ENCODE data around the gene TSEN34. TPM values are rescaled to one million over a fixed set of nuclear protein-coding genes. Genes with fewer than 3 reads are reported as not detected.
"Not testable (repeated sequence)": the region's sequence is repeated elsewhere in the genome, so short reads cannot be mapped to it uniquely, and the experiment has no call there.

The TSEN34 gene
- polyA plus RNA-seq, 1 of the 3 experiments (the other 2 are of a cell fraction) = 82.1 TPM

DNA sequence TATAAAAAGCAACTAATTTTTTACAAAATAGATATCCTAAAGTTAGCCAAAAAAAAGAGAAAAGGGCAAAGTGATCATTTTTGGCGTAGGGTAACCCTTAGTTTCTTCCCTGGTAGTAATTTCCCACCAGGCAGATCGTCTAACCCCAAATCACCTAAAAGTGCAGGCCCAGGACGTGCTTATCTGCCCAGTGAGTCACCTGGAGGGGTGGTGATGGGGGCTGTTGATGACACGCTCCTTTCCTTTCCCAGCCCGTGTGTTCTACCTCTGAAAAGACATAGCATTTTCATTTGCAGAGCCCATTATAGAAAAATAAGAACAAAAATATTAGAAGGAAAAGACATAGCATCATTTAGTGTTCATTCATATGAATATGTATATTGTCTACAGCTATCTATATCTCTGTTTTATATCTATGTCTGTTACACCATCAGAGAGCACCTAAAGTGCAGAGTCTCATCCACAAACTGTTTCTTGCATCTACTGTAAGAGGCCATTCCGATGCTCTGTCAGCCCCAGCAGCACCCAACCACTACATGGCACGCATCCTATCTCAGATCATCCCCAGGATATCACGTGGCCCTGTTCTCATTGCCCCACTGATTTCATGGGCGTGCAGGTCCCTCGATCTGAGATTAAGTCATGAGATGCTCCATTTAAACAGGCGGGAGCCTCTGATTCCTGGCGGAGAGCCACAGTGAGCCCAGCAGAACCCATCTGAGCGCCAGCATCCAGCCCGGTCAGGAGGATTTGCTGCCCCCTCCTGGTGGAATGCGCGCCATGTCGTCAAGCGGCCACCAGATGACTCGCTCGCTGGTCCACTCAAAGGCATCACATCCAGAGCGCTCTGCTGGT is 40.2 kb downstream of the TSEN34 start (continued):
- TF ChIP-seq JUND (IDR thresholded peaks at IDR 0.05) (no peak), EP300 (IDR thresholded peaks at IDR 0.05; ENCODE audit: borderline replicate concordance in 1 of 2, low read depth in 1 of 2, low read length in 1 of 2) (no peak), SMC3 (IDR thresholded peaks at IDR 0.05; ENCODE audit: low read depth, low read length) (peak; percentile 80), POLR2AphosphoS5 (IDR thresholded peaks at IDR 0.05; ENCODE audit: low read depth, low read length) (no peak), RFX5 (IDR thresholded peaks at IDR 0.05; ENCODE audit: low read length) (no peak), FOXJ3 (CRISPR knock-in tag; IDR thresholded peaks at IDR 0.05) (no peak), EZH2phosphoT487 (IDR thresholded peaks at IDR 0.05; ENCODE audit: borderline replicate concordance, low read depth) (no peak), RAD21 (IDR thresholded peaks at IDR 0.05; ENCODE audit: low read length) (peak; percentile 91), RCOR1 (IDR thresholded peaks at IDR 0.05; ENCODE audit: low read length) (peak; percentile 52; the same call in 1 of the 2 replicates), MXI1 (IDR thresholded peaks at IDR 0.05; ENCODE audit: low read depth, low read length) (peak; percentile 76), TCF12 (IDR thresholded peaks at IDR 0.05) (no peak)
- TF ChIP-seq, protein P1, sequence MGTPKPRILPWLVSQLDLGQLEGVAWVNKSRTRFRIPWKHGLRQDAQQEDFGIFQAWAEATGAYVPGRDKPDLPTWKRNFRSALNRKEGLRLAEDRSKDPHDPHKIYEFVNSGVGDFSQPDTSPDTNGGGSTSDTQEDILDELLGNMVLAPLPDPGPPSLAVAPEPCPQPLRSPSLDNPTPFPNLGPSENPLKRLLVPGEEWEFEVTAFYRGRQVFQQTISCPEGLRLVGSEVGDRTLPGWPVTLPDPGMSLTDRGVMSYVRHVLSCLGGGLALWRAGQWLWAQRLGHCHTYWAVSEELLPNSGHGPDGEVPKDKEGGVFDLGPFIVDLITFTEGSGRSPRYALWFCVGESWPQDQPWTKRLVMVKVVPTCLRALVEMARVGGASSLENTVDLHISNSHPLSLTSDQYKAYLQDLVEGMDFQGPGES (IDR thresholded peaks at IDR 0.05; ENCODE audit: low read depth, low read length) = no peak

DNA sequence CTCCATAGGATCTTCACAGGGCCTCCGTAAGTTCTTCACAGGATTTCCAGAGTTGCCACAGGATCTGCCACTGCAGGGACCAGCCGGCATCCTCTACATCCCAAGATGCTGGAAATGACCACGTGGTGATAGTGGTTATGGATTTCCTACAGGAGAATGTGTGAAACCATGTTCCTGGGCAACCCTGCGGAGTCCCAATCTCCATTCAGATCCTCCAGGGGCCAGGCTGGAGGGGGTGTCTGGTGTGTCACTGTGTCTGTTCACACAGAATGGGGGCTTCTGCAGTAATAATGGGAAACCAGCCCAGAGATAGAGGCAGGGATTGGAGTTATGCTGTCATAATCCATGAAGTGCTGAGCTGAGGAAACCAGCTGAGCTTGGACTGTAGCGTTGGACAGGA is 42.8 kb downstream of the TSEN34 start:
- Histone ChIP-seq H3K9me3 (no peaks in the 10 kb centered on the region), H3K27ac (ENCODE audit: low read depth in 2 of 2, low read length in 1 of 2) (no peak overlapping the region), H3K4me3 (ENCODE audit: low read depth in 2 of 2, low read length in 1 of 2) (no peak overlapping the region), H3K36me3 (replicated peaks in 1 of 2; ENCODE audit: control insufficient read depth in 1 of 2, insufficient read depth in 2 of 2, low read length in 1 of 2) (no peaks in the 10 kb centered on the region), H3K9me2 (no peaks in the 10 kb centered on the region), H4K20me1 (ENCODE audit: insufficient read depth) (no peaks in the 10 kb centered on the region), H2AFZ (ENCODE audit: low read depth) (no peak overlapping the region), H3K4me2 (no peak overlapping the region), H3K79me2 (ENCODE audit: insufficient read depth) (no peaks in the 10 kb centered on the region), H3F3A (replicated peaks; ENCODE audit: insufficient read depth) (no peaks in the 10 kb centered on the region), H3K4me1 (ENCODE audit: control insufficient read depth in 1 of 2, insufficient read depth in 2 of 2, low read depth in 1 of 2, low read length in 1 of 2) (peaks cover 0 to 2% of the 10 kb centered on the region in 2 experiments; a peak in 1 of 4 replicates), H3K27me3 (ENCODE audit: insufficient read depth) (peaks cover 28% of the 10 kb centered on the region), H3K9ac (no peak overlapping the region)
- POLR2A ChIA-PET = no interaction called here
- CTCF ChIA-PET = interaction anchor here (0.8 kb wide), 1 partner anchor 66 kb away, joined by 3 read pairs; no protein-coding TSS in a partner anchor
- TF ChIP-seq RAD21 (IDR thresholded peaks at IDR 0.05; ENCODE audit: low read length) = no peak
- no peak for TF ChIP-seq MEF2A (IDR thresholded peaks at IDR 0.05; ENCODE audit: borderline replicate concordance, low read depth)
- TF ChIP-seq RFX5 (IDR thresholded peaks at IDR 0.05; ENCODE audit: low read length) = no peak
- no peak for DNase-seq
- WGBS (ENCODE audit: low lambda C conversion rate) = 12% methylated on average over 5 of the region's 5 CpGs

DNA sequence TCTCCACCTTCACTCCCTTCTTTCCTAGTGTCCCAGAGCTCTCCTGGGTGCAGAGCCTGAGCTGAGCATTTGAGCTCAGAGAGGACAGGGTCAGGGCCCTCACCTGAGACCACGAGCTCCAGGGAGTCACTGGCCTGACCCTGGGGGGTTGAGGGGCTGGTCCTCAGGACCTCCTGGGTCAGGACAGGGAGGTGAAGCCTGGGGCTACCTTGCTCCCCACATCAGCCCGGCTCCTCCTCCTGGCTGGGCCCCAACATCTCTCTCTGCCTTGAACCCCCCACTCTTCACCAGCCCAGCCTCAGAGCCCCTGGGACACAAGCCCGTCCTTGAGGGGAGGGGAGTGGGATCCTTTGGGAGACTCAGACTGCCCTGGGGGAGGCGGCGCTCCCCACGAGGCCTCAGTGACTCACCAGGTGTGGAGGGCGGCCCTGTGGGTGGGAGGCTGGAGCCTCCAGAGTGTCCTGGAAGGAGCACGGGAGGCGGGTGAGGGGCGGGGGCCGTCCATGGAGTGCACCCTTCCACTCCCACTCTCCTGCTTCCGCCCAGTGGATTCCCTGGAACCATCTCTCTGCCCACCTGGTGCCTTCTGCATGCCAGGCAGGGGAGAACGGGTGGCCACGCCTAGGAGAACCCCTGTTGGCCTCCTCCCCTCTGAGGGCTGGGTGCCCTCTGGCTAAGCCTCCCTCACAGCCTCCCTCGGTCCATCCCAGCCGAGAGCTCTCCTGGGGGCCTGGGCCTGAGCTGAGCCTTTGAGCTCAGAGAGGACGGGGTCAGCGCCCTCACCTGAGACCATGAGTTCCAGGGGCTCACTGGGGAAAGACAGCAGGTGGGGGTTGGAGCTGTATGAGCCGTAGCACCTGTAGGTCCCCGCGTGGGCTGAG is 48.6 kb downstream of the TSEN34 start:
- H3F3A ChIP-seq (replicated peaks; ENCODE audit: insufficient read depth); H3K4me2 ChIP-seq; H3K27ac ChIP-seq (ENCODE audit: low read depth in 2 of 2, low read length in 1 of 2); H4K20me1 ChIP-seq (ENCODE audit: insufficient read depth); H3K9me2 ChIP-seq; H3K4me3 ChIP-seq (ENCODE audit: low read depth in 2 of 2, low read length in 1 of 2); H3K36me3 ChIP-seq (replicated peaks in 1 of 2; ENCODE audit: control insufficient read depth in 1 of 2, insufficient read depth in 2 of 2, low read length in 1 of 2); H3K9me3 ChIP-seq; POLR2A ChIA-PET; DNase-seq; H3K79me2 ChIP-seq (ENCODE audit: insufficient read depth); H3K9ac ChIP-seq; CTCF ChIA-PET; H3K4me1 ChIP-seq (ENCODE audit: control insufficient read depth in 1 of 2, insufficient read depth in 2 of 2, low read depth in 1 of 2, low read length in 1 of 2); H2AFZ ChIP-seq (ENCODE audit: low read depth): not testable (repeated sequence)
- H3K27me3 ChIP-seq (ENCODE audit: insufficient read depth) = peaks cover 43% of the 10 kb centered on the region
- WGBS (ENCODE audit: low lambda C conversion rate) = 16% methylated on average over 7 of the region's 21 CpGs

- H4K20me1 ChIP-seq (ENCODE audit: insufficient read depth); H2AFZ ChIP-seq (ENCODE audit: low read depth); H3K4me1 ChIP-seq (ENCODE audit: control insufficient read depth in 1 of 2, insufficient read depth in 2 of 2, low read depth in 1 of 2, low read length in 1 of 2); H3K9ac ChIP-seq; H3K4me3 ChIP-seq (ENCODE audit: low read depth in 2 of 2, low read length in 1 of 2); POLR2A ChIA-PET; H3K36me3 ChIP-seq (replicated peaks in 1 of 2; ENCODE audit: control insufficient read depth in 1 of 2, insufficient read depth in 2 of 2, low read length in 1 of 2); H3K9me3 ChIP-seq; H3K9me2 ChIP-seq; H3K4me2 ChIP-seq; H3F3A ChIP-seq (replicated peaks; ENCODE audit: insufficient read depth); H3K27ac ChIP-seq (ENCODE audit: low read depth in 2 of 2, low read length in 1 of 2); CTCF ChIA-PET; H3K79me2 ChIP-seq (ENCODE audit: insufficient read depth); DNase-seq: not testable (repeated sequence)
- peaks cover 47% of the 10 kb centered on the region for H3K27me3 ChIP-seq (ENCODE audit: insufficient read depth)
- WGBS (ENCODE audit: low lambda C conversion rate) = 26% methylated on average over 15 of the region's 22 CpGs
Measured at GRCh38 chr19:54240372-54241336, 49.5 kb downstream of the TSEN34 start.
